Measurements from ENCODE around the gene MYF5.

MYF5 gene

GRCh38 chr12:80690090-80690489 lies 26.6 kb upstream of the MYF5 start:
- Histone ChIP-seq H3K4me3 (ENCODE audit: low read length, poor library complexity, severe bottlenecking) (no peak overlapping the region), H3F3A (ENCODE audit: low read depth) (no peaks in the 10 kb centered on the region), H3K9me2 (replicated peaks; ENCODE audit: low read depth, low read length) (no peaks in the 10 kb centered on the region), H3K27me3 (ENCODE audit: insufficient read depth, low read length, poor library complexity, severe bottlenecking) (no peaks in the 10 kb centered on the region), H3K9me3 (ENCODE audit: insufficient read depth, low read depth, low read length) (no peaks in the 10 kb centered on the region), H3K4me1 (ENCODE audit: insufficient read depth, low read length, poor library complexity, severe bottlenecking) (no peaks in the 10 kb centered on the region), H3K4me2 (ENCODE audit: low read depth, low read length, poor library complexity, severe bottlenecking) (no peak overlapping the region), H3K9ac (ENCODE audit: low read depth, low read length, poor library complexity, severe bottlenecking) (no peak overlapping the region), H3K79me2 (ENCODE audit: insufficient read depth, low read length) (no peaks in the 10 kb centered on the region), H3K36me3 (ENCODE audit: insufficient read depth, low read length) (no peaks in the 10 kb centered on the region), H2AFZ (ENCODE audit: low read length) (no peak overlapping the region), H4K20me1 (ENCODE audit: insufficient read depth, low read length, poor library complexity, severe bottlenecking) (no peaks in the 10 kb centered on the region)
- TF ChIP-seq EZH2phosphoT487 (IDR thresholded peaks at IDR 0.05; ENCODE audit: borderline replicate concordance), result no peak
- TF ChIP-seq CTCF (conservative IDR thresholded peaks at IDR 0.05; ENCODE audit: low read length), result no peak

GRCh38 chr12:80690513-80690912 lies 26.2 kb upstream of the MYF5 start:
- no peaks in the 10 kb centered on the region for H3K9me2 ChIP-seq (replicated peaks; ENCODE audit: low read depth, low read length)
- H3K79me2 ChIP-seq (ENCODE audit: insufficient read depth, low read length), result no peaks in the 10 kb centered on the region
- H3K27me3 ChIP-seq (ENCODE audit: insufficient read depth, low read length, poor library complexity, severe bottlenecking), result no peaks in the 10 kb centered on the region
- no peaks in the 10 kb centered on the region for H3F3A ChIP-seq (ENCODE audit: low read depth)
- H3K4me2 ChIP-seq (ENCODE audit: low read depth, low read length, poor library complexity, severe bottlenecking), result no peak overlapping the region
- no peaks in the 10 kb centered on the region for H3K36me3 ChIP-seq (ENCODE audit: insufficient read depth, low read length)
- no peaks in the 10 kb centered on the region for H3K9me3 ChIP-seq (ENCODE audit: insufficient read depth, low read depth, low read length)
- H4K20me1 ChIP-seq (ENCODE audit: insufficient read depth, low read length, poor library complexity, severe bottlenecking), result no peaks in the 10 kb centered on the region
- H3K4me1 ChIP-seq (ENCODE audit: insufficient read depth, low read length, poor library complexity, severe bottlenecking), result no peaks in the 10 kb centered on the region
- H3K9ac ChIP-seq (ENCODE audit: low read depth, low read length, poor library complexity, severe bottlenecking), result no peak overlapping the region
- no peak overlapping the region for H2AFZ ChIP-seq (ENCODE audit: low read length)
- TF ChIP-seq CTCF (conservative IDR thresholded peaks at IDR 0.05; ENCODE audit: low read length) (no peak), EZH2phosphoT487 (IDR thresholded peaks at IDR 0.05; ENCODE audit: borderline replicate concordance) (no peak)
- H3K4me3 ChIP-seq (ENCODE audit: low read length, poor library complexity, severe bottlenecking), result no peak overlapping the region

GRCh38 chr12:80692114-80692513 lies 24.6 kb upstream of the MYF5 start:
- Histone ChIP-seq H3K4me2 (ENCODE audit: low read depth, low read length, poor library complexity, severe bottlenecking) (no peak overlapping the region), H3K4me1 (ENCODE audit: insufficient read depth, low read length, poor library complexity, severe bottlenecking) (no peaks in the 10 kb centered on the region), H3K27me3 (ENCODE audit: insufficient read depth, low read length, poor library complexity, severe bottlenecking) (no peaks in the 10 kb centered on the region), H4K20me1 (ENCODE audit: insufficient read depth, low read length, poor library complexity, severe bottlenecking) (no peaks in the 10 kb centered on the region), H3K9ac (ENCODE audit: low read depth, low read length, poor library complexity, severe bottlenecking) (no peak overlapping the region), H3K9me3 (ENCODE audit: insufficient read depth, low read depth, low read length) (no peaks in the 10 kb centered on the region), H3K79me2 (ENCODE audit: insufficient read depth, low read length) (no peaks in the 10 kb centered on the region), H3K9me2 (replicated peaks; ENCODE audit: low read depth, low read length) (no peaks in the 10 kb centered on the region), H2AFZ (ENCODE audit: low read length) (no peak overlapping the region), H3K36me3 (ENCODE audit: insufficient read depth, low read length) (no peaks in the 10 kb centered on the region), H3F3A (ENCODE audit: low read depth) (no peaks in the 10 kb centered on the region), H3K4me3 (ENCODE audit: low read length, poor library complexity, severe bottlenecking) (no peak overlapping the region)
- TF ChIP-seq CTCF (conservative IDR thresholded peaks at IDR 0.05; ENCODE audit: low read length), result no peak
- no peak for TF ChIP-seq EZH2phosphoT487 (IDR thresholded peaks at IDR 0.05; ENCODE audit: borderline replicate concordance)

All from Loucy (cell line).